Astrocyte of the cerebellum (primary cell): Measurements from ENCODE around the gene KATNAL2.

ENCODE experiments used
- DNase-seq: peaks from one replicate; pipeline ENCODE4 v3.0.0-alpha.2; 2011; ENCODE audit warnings: low read depth
- H3K4me3 ChIP-seq: 2 replicates; pipeline ENCODE4 v1.5.1; 2011; ENCODE audit warnings: mild to moderate bottlenecking, low read depth, low read length, moderate library complexity
- CTCF ChIP-seq: IDR thresholded peaks from 2 replicates; pipeline ENCODE4 v1.5.1; 2012; ENCODE audit warnings: low read length, low read depth, moderate library complexity, mild to moderate bottlenecking; ENCODE audit errors: missing control alignments
- in situ Hi-C: cut with HindIII; loops from 2 replicates; pipeline ENCODE4 v1.10.0; 2017; ENCODE audit warnings: low sequenced_read_pairs

KATNAL2 gene

GRCh38 chr18:47121146-47121545 is 203.7 kb downstream of the KATNAL2 start:
- DNase-seq: no peak
- TF ChIP-seq CTCF: no peak
- in situ Hi-C loops: no loop called here
- no peak overlapping the region for H3K4me3 ChIP-seq

GRCh38 chr18:47141289-47141688 is 223.9 kb downstream of the KATNAL2 start:
- no peak for DNase-seq
- no peak overlapping the region for H3K4me3 ChIP-seq
- no peak for TF ChIP-seq CTCF
- in situ Hi-C loops: no loop called here

- H3K4me3 ChIP-seq: no peak overlapping the region
- in situ Hi-C loops: no loop called here
- TF ChIP-seq CTCF: no peak
- no peak for DNase-seq
These were observed 225.8 kb downstream of the KATNAL2 start for GRCh38 chr18:47143153-47143552.

- in situ Hi-C loops: no loop called here
- TF ChIP-seq CTCF: no peak
- H3K4me3 ChIP-seq: no peak overlapping the region
- DNase-seq: no peak
These were observed 226.6 kb downstream of the KATNAL2 start for GRCh38 chr18:47143899-47144485.

GRCh38 chr18:47146206-47146605 is 228.8 kb downstream of the KATNAL2 start:
- H3K4me3 ChIP-seq: no peak overlapping the region
- no peak for DNase-seq
- TF ChIP-seq CTCF: no peak
- in situ Hi-C loops: no loop called here

- no peak for TF ChIP-seq CTCF
- in situ Hi-C loops: no loop called here
- DNase-seq: no peak
- peak overlapping the region; percentile 57 for H3K4me3 ChIP-seq
These were observed 232.1 kb downstream of the KATNAL2 start for GRCh38 chr18:47149457-47150028.
